Measurements from ENCODE around the gene TK1.

GRCh38 chr17:78196716-78197115 lies 9.9 kb upstream of the TK1 start:
- TF ChIP-seq CTCF (IDR thresholded peaks at IDR 0.05) (no peak), POLR2A (IDR thresholded peaks at IDR 0.05) (no peak)
